Measurements from ENCODE around the gene TMEM132D.
"Not testable (repeated sequence)": the region's sequence is repeated elsewhere in the genome, so short reads cannot be mapped to it uniquely, and the experiment has no call there.

DNA sequence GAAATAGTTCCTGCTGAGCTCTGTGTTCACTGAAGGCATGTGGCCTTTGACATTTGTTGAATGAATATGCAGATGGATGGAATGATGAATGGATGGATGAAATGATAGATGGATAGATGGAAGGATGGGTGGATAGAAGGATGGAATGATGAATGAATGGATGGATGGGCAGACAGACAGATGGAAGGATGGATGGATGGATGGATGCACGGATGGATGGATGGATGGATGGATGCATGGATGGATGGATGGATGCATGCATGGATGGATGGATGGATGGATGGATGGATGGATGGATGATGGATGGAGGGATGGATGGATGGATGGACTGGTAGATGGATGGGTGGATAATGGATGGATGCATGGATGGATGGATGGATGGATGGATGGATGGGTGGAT lies 4.8 kb downstream of the TMEM132D start:
- TF ChIP-seq REST (IDR thresholded peaks at IDR 0.05); YY1 (IDR thresholded peaks at IDR 0.05); FOXA1 (IDR thresholded peaks at IDR 0.05); SP1 (IDR thresholded peaks at IDR 0.05); EGR1 (IDR thresholded peaks at IDR 0.05; ENCODE audit: low read depth in 2 of 2); HNF4A (conservative IDR thresholded peaks at IDR 0.05); TAF1 (conservative IDR thresholded peaks at IDR 0.05); MAX (IDR thresholded peaks at IDR 0.05); JUND (IDR thresholded peaks at IDR 0.05); ATF3 (IDR thresholded peaks at IDR 0.05); GABPA (IDR thresholded peaks at IDR 0.05 in 1 of 2, conservative IDR thresholded peaks at IDR 0.05 in 1 of 2); RAD21 (IDR thresholded peaks at IDR 0.05): not testable (repeated sequence)
- TF ChIP-seq, protein P1, sequence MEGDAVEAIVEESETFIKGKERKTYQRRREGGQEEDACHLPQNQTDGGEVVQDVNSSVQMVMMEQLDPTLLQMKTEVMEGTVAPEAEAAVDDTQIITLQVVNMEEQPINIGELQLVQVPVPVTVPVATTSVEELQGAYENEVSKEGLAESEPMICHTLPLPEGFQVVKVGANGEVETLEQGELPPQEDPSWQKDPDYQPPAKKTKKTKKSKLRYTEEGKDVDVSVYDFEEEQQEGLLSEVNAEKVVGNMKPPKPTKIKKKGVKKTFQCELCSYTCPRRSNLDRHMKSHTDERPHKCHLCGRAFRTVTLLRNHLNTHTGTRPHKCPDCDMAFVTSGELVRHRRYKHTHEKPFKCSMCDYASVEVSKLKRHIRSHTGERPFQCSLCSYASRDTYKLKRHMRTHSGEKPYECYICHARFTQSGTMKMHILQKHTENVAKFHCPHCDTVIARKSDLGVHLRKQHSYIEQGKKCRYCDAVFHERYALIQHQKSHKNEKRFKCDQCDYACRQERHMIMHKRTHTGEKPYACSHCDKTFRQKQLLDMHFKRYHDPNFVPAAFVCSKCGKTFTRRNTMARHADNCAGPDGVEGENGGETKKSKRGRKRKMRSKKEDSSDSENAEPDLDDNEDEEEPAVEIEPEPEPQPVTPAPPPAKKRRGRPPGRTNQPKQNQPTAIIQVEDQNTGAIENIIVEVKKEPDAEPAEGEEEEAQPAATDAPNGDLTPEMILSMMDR (IDR thresholded peaks at IDR 0.05; ENCODE audit: low read depth, low read length, missing input control) = not testable (repeated sequence)

Data from liver (tissue), 3 donors.